HAP-1 (cell line): Measurements from ENCODE around the gene RSL1D1.
"Not testable (repeated sequence)": the region's sequence is repeated elsewhere in the genome, so short reads cannot be mapped to it uniquely, and the experiment has no call there.

Experiments used
- DNase-seq, 2 experiments: peaks; one replicate each; pipeline ENCODE4 v3.0.0-alpha.2; 2016 to 2020; ENCODE audit warnings: low spot score in 2 of 2
- H3K27me3 ChIP-seq: fragments of 250-450 bp; sonication (Bioruptor Pico); 2 replicates; pipeline ENCODE4 v1.5.1; 2020; ENCODE audit warnings: low read depth, mild to moderate bottlenecking, moderate library complexity
- H3K36me3 ChIP-seq: fragments of 250-450 bp; sonication (Bioruptor Pico); replicated peaks from 2 replicates; pipeline ENCODE4 v1.5.1; 2020; ENCODE audit warnings: mild to moderate bottlenecking
- H3K4me1 ChIP-seq: fragments of 250-450 bp; sonication (Bioruptor Pico); 2 replicates; pipeline ENCODE4 v1.5.1; 2020; ENCODE audit warnings: mild to moderate bottlenecking
- H3K4me3 ChIP-seq: fragments of 250-450 bp; sonication (Bioruptor Pico); 2 replicates; pipeline ENCODE4 v1.5.1; 2020; ENCODE audit warnings: mild to moderate bottlenecking, moderate library complexity
- H3K9me3 ChIP-seq: fragments of 250-450 bp; sonication (Bioruptor Pico); 2 replicates; pipeline ENCODE4 v1.5.1; 2020; ENCODE audit warnings: mild to moderate bottlenecking, moderate library complexity
- in situ Hi-C: fragments of 300-500 bp; cut with MboI; formaldehyde crosslinking; loops from 3 replicates; pipeline ENCODE4 v1.14.3; 2020; ENCODE audit warnings: low sequenced_read_pairs, inconsistent platforms, mixed read lengths

Gene RSL1D1

DNA sequence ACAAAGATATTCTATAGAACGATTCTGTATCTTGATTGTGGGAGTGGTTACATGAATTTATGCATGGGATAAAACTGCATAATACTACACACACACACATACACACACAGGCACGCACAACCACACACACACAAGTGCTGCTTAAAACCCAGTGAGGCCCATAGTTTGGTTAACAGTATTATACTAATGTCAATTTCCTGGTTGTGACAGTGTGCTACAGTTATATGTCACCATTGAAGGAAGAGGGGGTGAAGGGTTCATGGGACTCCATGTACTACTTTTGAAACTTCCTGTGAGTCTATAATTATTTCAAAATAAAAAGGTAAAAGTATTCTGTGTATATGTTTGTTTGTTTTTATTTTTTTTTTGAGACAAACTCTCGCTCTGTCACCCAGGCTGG is 62.4 kb downstream of the RSL1D1 start:
- H3K9me3 ChIP-seq: no peaks in the 10 kb centered on the region
- no peak overlapping the region for H3K4me3 ChIP-seq
- in situ Hi-C loops: no loop called here
- H3K27me3 ChIP-seq: no peaks in the 10 kb centered on the region
- peaks cover 10% of the 10 kb centered on the region for H3K36me3 ChIP-seq
- DNase-seq: no peak
- peaks cover 6% of the 10 kb centered on the region for H3K4me1 ChIP-seq

DNA sequence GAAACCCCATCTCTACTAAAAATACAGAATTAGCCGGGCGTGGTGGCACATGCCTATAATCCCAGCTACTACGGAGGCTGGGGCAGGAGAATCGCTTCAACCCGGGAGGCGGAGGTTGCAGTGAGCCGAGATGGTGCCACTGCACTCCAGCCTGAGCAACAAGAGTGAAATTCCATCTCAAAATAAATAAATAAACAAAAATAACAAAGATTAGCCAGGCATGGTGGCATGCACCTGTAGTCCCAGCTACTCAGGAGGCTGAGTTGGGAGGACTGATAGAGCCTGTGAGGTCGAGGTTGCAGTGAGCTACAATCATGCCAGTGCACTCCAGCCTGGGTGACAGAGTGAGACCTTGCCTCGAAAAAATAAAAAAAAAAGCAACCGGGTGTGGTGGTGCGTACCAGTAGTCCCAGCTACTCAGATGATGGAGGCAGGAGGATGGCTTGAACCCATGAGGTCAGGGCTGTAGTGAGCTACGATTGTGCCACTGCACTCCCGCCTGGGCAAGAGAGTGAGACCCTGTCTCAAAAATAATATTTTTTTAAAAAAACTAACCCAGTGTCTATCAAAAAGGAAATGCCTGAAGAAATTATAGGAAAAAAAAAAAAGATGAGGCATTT is 66.3 kb downstream of the RSL1D1 start:
- H3K4me1 ChIP-seq, in situ Hi-C loops, H3K27me3 ChIP-seq, H3K4me3 ChIP-seq, H3K9me3 ChIP-seq, H3K36me3 ChIP-seq, DNase-seq: not testable (repeated sequence)

- H3K9me3 ChIP-seq, in situ Hi-C loops, H3K4me1 ChIP-seq: not testable (repeated sequence)
These were observed 67.0 kb downstream of the RSL1D1 start for GRCh38 chr16:11784381-11784780.

GRCh38 chr16:11784038-11784369 is 67.3 kb downstream of the RSL1D1 start:
- Histone ChIP-seq H3K4me3 (no peak overlapping the region), H3K9me3 (no peaks in the 10 kb centered on the region), H3K27me3 (no peaks in the 10 kb centered on the region), H3K36me3 (peaks cover 7% of the 10 kb centered on the region; the same call in 1 of the 2 replicates), H3K4me1 (peaks cover 3% of the 10 kb centered on the region; the same call in 1 of the 2 replicates)
- DNase-seq: no peak
- in situ Hi-C loops: no loop called here

More at GRCh38 chr16:11784381-11784780, 67.0 kb downstream of the RSL1D1 start:
- H3K27me3 ChIP-seq, DNase-seq, H3K36me3 ChIP-seq, H3K4me3 ChIP-seq: not testable (repeated sequence)
